SH-SY5Y (cell line): ENCODE data around the gene VPS33A.

Experiments used
- GATA2 ChIP-seq: IDR thresholded peaks from 2 replicates; pipeline ENCODE4 v1.6.1; 2011; ENCODE audit warnings: mild to moderate bottlenecking, low read depth, low read length
- GATA3 ChIP-seq: IDR thresholded peaks from 2 replicates; pipeline ENCODE4 v1.6.1; 2011; ENCODE audit warnings: low read depth, mild to moderate bottlenecking, low read length, moderate library complexity

GRCh38 chr12:122192441-122192840 is 73.9 kb downstream of the VPS33A start:
- TF ChIP-seq GATA2 = no peak
- no peak for TF ChIP-seq GATA3
